Measurements from ENCODE around the gene DACH1.
"Not testable (repeated sequence)": the region's sequence is repeated elsewhere in the genome, so short reads cannot be mapped to it uniquely, and the experiment has no call there.

The DACH1 gene

GRCh38 chr13:71867131-71867814 lies at the start of gene DACH1:
Gene DACH1 (minus strand): TSS chr13:71867204.
- DNase-seq: peak; percentile 49

GRCh38 chr13:71913717-71914116 lies 46.7 kb upstream of the DACH1 start:
- DNase-seq: no peak

GRCh38 chr13:71912524-71912923 lies 45.5 kb upstream of the DACH1 start:
- no peak for DNase-seq

- DNase-seq: no peak
These were observed 39.4 kb upstream of the DACH1 start for GRCh38 chr13:71906448-71906847.

GRCh38 chr13:71902676-71903075 lies 35.7 kb upstream of the DACH1 start:
- no peak for DNase-seq

- DNase-seq: not testable (repeated sequence)
These were observed 26.5 kb upstream of the DACH1 start for GRCh38 chr13:71893506-71893905.

GRCh38 chr13:71886880-71887279 lies 19.9 kb upstream of the DACH1 start:
- no peak for DNase-seq

GRCh38 chr13:71882120-71882519 lies 15.1 kb upstream of the DACH1 start:
- no peak for DNase-seq

- DNase-seq: no peak
These were observed 13.9 kb upstream of the DACH1 start for GRCh38 chr13:71880753-71881541.

- no peak for DNase-seq
These were observed 12.9 kb upstream of the DACH1 start for GRCh38 chr13:71879808-71880344.

- peak; percentile 6 for DNase-seq
These were observed 12.1 kb upstream of the DACH1 start for GRCh38 chr13:71879129-71879535.

- DNase-seq: no peak
These were observed 10.3 kb upstream of the DACH1 start for GRCh38 chr13:71877256-71877653.

- no peak for DNase-seq
These were observed 9.7 kb upstream of the DACH1 start for GRCh38 chr13:71876648-71877255.

GRCh38 chr13:71875823-71876222 lies 8.8 kb upstream of the DACH1 start:
- no peak for DNase-seq

- DNase-seq: no peak
These were observed 7.5 kb upstream of the DACH1 start for GRCh38 chr13:71874458-71874857.

- no peak for DNase-seq
These were observed 6.6 kb upstream of the DACH1 start for GRCh38 chr13:71873418-71874247.

- DNase-seq: no peak
These were observed 4.8 kb upstream of the DACH1 start for GRCh38 chr13:71871844-71872243.

GRCh38 chr13:71871176-71871754 lies 4.3 kb upstream of the DACH1 start:
- DNase-seq: no peak

GRCh38 chr13:71870100-71870499 lies 3.1 kb upstream of the DACH1 start:
- DNase-seq: no peak

- no peak for DNase-seq
These were observed 2.3 kb upstream of the DACH1 start for GRCh38 chr13:71869274-71869673.

GRCh38 chr13:71866335-71867130 lies 471 bp downstream of the DACH1 start:
- no peak for DNase-seq

All from NCI-H1048 (cell line).